Liver (tissue), 9 donors: ENCODE data around the gene AP4S1. TPM values are rescaled to one million over a fixed set of nuclear protein-coding genes. Genes with fewer than 3 reads are reported as not detected.
"Not testable (repeated sequence)": the region's sequence is repeated elsewhere in the genome, so short reads cannot be mapped to it uniquely, and the experiment has no call there.

Experiments
- DNase-seq: peaks from one replicate; pipeline ENCODE4 v3.0.0-alpha.2; 2017; ENCODE audit warnings: low spot score
- H3K27ac ChIP-seq, 2 donors: one replicate each; pipeline ENCODE4 v1.7.0; 2013; ENCODE audit warnings: inconsistent platforms in 2 of 2, low read length in 2 of 2, control low read depth in 1 of 2, low read depth in 1 of 2, mild to moderate bottlenecking in 1 of 2
- H3K27me3 ChIP-seq, 4 donors: one replicate each; pipeline versions ENCODE4 v1.6.1 to v1.7.0; 2013; ENCODE audit warnings: low read length in 3 of 4, inconsistent platforms in 1 of 4, mild to moderate bottlenecking in 1 of 4, moderate library complexity in 1 of 4; ENCODE audit not compliant: control insufficient read depth in 4 of 4, insufficient read depth in 4 of 4
- H3K36me3 ChIP-seq, 4 donors: one replicate each; pipeline versions ENCODE4 v1.6.1 to v1.7.0; 2013; ENCODE audit warnings: low read length in 3 of 4, mild to moderate bottlenecking in 3 of 4, low read depth in 1 of 4, moderate library complexity in 1 of 4; ENCODE audit not compliant: control insufficient read depth in 4 of 4, insufficient read depth in 3 of 4
- H3K4me1 ChIP-seq, 4 donors: one replicate each; pipeline versions ENCODE4 v1.6.1 to v1.7.0; 2013; ENCODE audit warnings: low read length in 3 of 4, mild to moderate bottlenecking in 3 of 4, moderate library complexity in 1 of 4; ENCODE audit not compliant: control insufficient read depth in 4 of 4, insufficient read depth in 4 of 4
- H3K4me3 ChIP-seq, 3 donors: one replicate each; pipeline versions ENCODE4 v1.6.1 to v1.7.0; 2013; ENCODE audit warnings: low read length in 3 of 3, control low read depth in 1 of 3, low read depth in 1 of 3, mild to moderate bottlenecking in 1 of 3
- H3K9ac ChIP-seq, 2 donors: one replicate each; pipeline ENCODE4 v1.7.0; 2013; ENCODE audit warnings: low read length in 2 of 2, mild to moderate bottlenecking in 2 of 2, moderate library complexity in 2 of 2, control low read depth in 1 of 2, low read depth in 1 of 2
- H3K9me3 ChIP-seq, 4 donors: one replicate each; pipeline versions ENCODE4 v1.6.1 to v1.7.0; 2013; ENCODE audit warnings: low read length in 3 of 4; ENCODE audit not compliant: control insufficient read depth in 4 of 4
- CTCF ChIP-seq: fragments of 150-350 bp; IDR thresholded peaks from 2 replicates; pipeline ENCODE4 v1.5.1; 2017; ENCODE audit warnings: improper control_type of control experiment, low read depth, low read length; ENCODE audit not compliant: missing input control
- EGR1 ChIP-seq, 2 donors: IDR thresholded peaks; 2 replicates each; pipeline ENCODE4 v1.6.1; 2016 to 2018; ENCODE audit warnings: antibody characterized with exemption in 2 of 2, low read depth in 2 of 2
- FOXA1 ChIP-seq: IDR thresholded peaks from 2 replicates; pipeline ENCODE4 v1.6.1; 2016; ENCODE audit warnings: antibody characterized with exemption
- FOXA2 ChIP-seq: IDR thresholded peaks from 2 replicates; pipeline ENCODE4 v1.6.1; 2016; ENCODE audit warnings: antibody characterized with exemption
- GABPA ChIP-seq, 2 donors: IDR thresholded peaks in 1 of 2; conservative IDR thresholded peaks in 1 of 2; 2 replicates each; pipeline ENCODE4 v1.6.1; 2016; ENCODE audit warnings: antibody characterized with exemption in 2 of 2, mild to moderate bottlenecking in 1 of 2, moderate library complexity in 1 of 2
- HNF4A ChIP-seq, 2 donors: conservative IDR thresholded peaks; 2 replicates each; pipeline ENCODE4 v1.6.1; 2016; ENCODE audit warnings: antibody characterized with exemption in 2 of 2, mild to moderate bottlenecking in 2 of 2
- HNF4G ChIP-seq: IDR thresholded peaks from 2 replicates; pipeline ENCODE4 v1.6.1; 2016; ENCODE audit warnings: antibody characterized with exemption
- JUND ChIP-seq, 2 donors: IDR thresholded peaks; 2 replicates each; pipeline ENCODE4 v1.6.1; 2016; ENCODE audit warnings: antibody characterized with exemption in 2 of 2
- NR2F2 ChIP-seq: IDR thresholded peaks from 2 replicates; pipeline ENCODE4 v1.6.1; 2016; ENCODE audit warnings: antibody characterized with exemption
- RAD21 ChIP-seq, 2 donors: IDR thresholded peaks; 2 replicates each; pipeline ENCODE4 v1.6.1; 2016; ENCODE audit warnings: antibody characterized with exemption in 2 of 2, mild to moderate bottlenecking in 2 of 2
- REST ChIP-seq: IDR thresholded peaks from 2 replicates; pipeline ENCODE4 v1.6.1; 2016; ENCODE audit warnings: antibody characterized with exemption, mild to moderate bottlenecking
- RXRA ChIP-seq, 2 donors: IDR thresholded peaks; 2 replicates each; pipeline ENCODE4 v1.6.1; 2017 to 2018; ENCODE audit warnings: antibody characterized with exemption in 2 of 2, mild to moderate bottlenecking in 1 of 2
- SP1 ChIP-seq: IDR thresholded peaks from 2 replicates; pipeline ENCODE4 v1.6.1; 2018; ENCODE audit warnings: antibody characterized with exemption, mild to moderate bottlenecking
- TAF1 ChIP-seq: conservative IDR thresholded peaks from 2 replicates; pipeline ENCODE4 v1.6.1; 2016; ENCODE audit warnings: antibody characterized with exemption, mild to moderate bottlenecking
- YY1 ChIP-seq: IDR thresholded peaks from 2 replicates; pipeline ENCODE4 v1.6.1; 2016; ENCODE audit warnings: antibody characterized with exemption, mild to moderate bottlenecking
- ZBTB33 ChIP-seq: IDR thresholded peaks from 2 replicates; pipeline ENCODE4 v1.6.1; 2016; ENCODE audit warnings: antibody characterized with exemption
- WGBS: extraction: QIAGEN DNeasy Blood & Tissue Kit; methylation state at CpG from one replicate; pipeline ENCODE4 v1.1.7; 2013; 5-methylcytosine and 5-hydroxymethylcytosine counted together
- polyA plus RNA-seq, 2 donors: library from polyadenylated mRNA; stranded (reverse) in 1 of 2; unstranded in 1 of 2; fragments of 200-250 nt in 1 of 2; fragments of >200 nt in 1 of 2; fragmentation: Nextera tagmentation in 1 of 2; extraction: Ambion mirVana in 1 of 2; gene quantifications; one replicate each; pipeline versions ENCODE4 v1.2.1 to v1.2.3, GENCODE V29; 2013 to 2015
- total RNA-seq, 2 donors: library from RNA; depleted of rRNA; stranded (reverse); fragments of >200 nt; gene quantifications; one replicate each; pipeline ENCODE4 v1.2.3, GENCODE V29; 2014
- TF ChIP-seq, protein P1 (sequence below): IDR thresholded peaks from 2 replicates; pipeline ENCODE4 v1.6.1; 2016; ENCODE audit warnings: antibody characterized with exemption
- donor health status: healthy.
- donor health status: healthy.
- donor health status: healthy.
- donor health status: healthy.
- donor health status: healthy.

The AP4S1 gene
- total and polyA plus RNA-seq, 4 donors, result 1.3 to 4.3 (median 1.7) TPM

DNA sequence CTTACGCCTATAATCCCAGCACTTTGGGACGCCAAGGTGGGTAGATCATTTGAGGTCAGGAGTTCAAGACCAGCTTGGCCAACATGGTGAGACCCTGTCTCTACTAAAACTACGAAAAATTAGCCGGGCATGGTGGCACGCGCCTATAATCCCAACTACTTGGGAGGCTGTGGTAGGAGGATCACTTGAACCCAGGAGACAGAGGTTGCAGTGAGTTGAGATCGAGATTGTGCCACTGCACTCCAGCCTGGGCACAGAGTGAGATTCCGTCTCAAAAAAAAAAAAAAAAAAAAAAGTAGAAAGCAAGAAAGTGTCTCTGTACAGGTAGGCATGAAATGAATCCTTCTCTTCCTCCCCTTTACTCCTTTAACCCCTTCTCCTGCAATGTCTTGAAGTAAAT lies 70.4 kb downstream of the AP4S1 start:
- H3K4me3 ChIP-seq, H3K9ac ChIP-seq, DNase-seq, H3K27ac ChIP-seq, H3K27me3 ChIP-seq, H3K9me3 ChIP-seq: not testable (repeated sequence)
- WGBS, result 98% methylated on average over 8 of the region's 8 CpGs
- peaks cover 2 to 34% (median 27%) of the 10 kb centered on the region in 4 donors for H3K36me3 ChIP-seq
- peaks cover 4 to 17% (median 10%) of the 10 kb centered on the region in 4 donors for H3K4me1 ChIP-seq

- TF ChIP-seq JUND (IDR thresholded peaks at IDR 0.05) (no peak), ZBTB33 (no peak), YY1 (no peak), EGR1 (IDR thresholded peaks at IDR 0.05; ENCODE audit: low read depth in 2 of 2) (no peak), RXRA (IDR thresholded peaks at IDR 0.05) (no peak), REST (no peak), SP1 (no peak), NR2F2 (no peak), HNF4A (conservative IDR thresholded peaks at IDR 0.05) (no peak), CTCF (no peak), FOXA1 (no peak), HNF4G (no peak), RAD21 (IDR thresholded peaks at IDR 0.05) (no peak), GABPA (IDR thresholded peaks at IDR 0.05 in 1 of 2, conservative IDR thresholded peaks at IDR 0.05 in 1 of 2) (no peak), FOXA2 (no peak), TAF1 (no peak)
- TF ChIP-seq, protein P1, sequence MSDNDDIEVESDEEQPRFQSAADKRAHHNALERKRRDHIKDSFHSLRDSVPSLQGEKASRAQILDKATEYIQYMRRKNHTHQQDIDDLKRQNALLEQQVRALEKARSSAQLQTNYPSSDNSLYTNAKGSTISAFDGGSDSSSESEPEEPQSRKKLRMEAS, result no peak
- Histone ChIP-seq H3K9ac (no peak overlapping the region), H3K4me1 (peaks cover 2 to 13% (median 7%) of the 10 kb centered on the region in 4 donors), H3K9me3 (no peaks in the 10 kb centered on the region), H3K27me3 (no peaks in the 10 kb centered on the region), H3K36me3 (peaks cover 4 to 38% (median 31%) of the 10 kb centered on the region in 4 donors), H3K27ac (no peak overlapping the region), H3K4me3 (no peak overlapping the region)
- 97% methylated on average over 6 of the region's 6 CpGs for WGBS
- no peak for DNase-seq
Observed at GRCh38 chr14:31096255-31096654, 70.8 kb downstream of the AP4S1 start.
